BLaER1 treated with 17β-estradiol and CSF1 and Interleukin-3, amounts not matched to agents 10 nM and 100 nM (cell line): ENCODE data around the gene PLPP1.

ENCODE experiments used
- H3K27ac ChIP-seq, 11 experiments: shearing (Covaris generic); formaldehyde crosslinking; 2 replicates each; pipeline ENCODE4 v1.8.1; 2022
- H3K27me3 ChIP-seq, 11 experiments: shearing (Covaris generic); formaldehyde crosslinking; 2 replicates each; pipeline ENCODE4 v1.8.1; 2022
- H3K36me3 ChIP-seq, 11 experiments: shearing (Covaris generic); formaldehyde crosslinking; 2 replicates each; pipeline ENCODE4 v1.8.1; 2022
- H3K4me1 ChIP-seq, 10 experiments: shearing (Covaris generic); formaldehyde crosslinking; 2 replicates each; pipeline ENCODE4 v1.8.1; 2022
- H3K4me2 ChIP-seq, 11 experiments: shearing (Covaris generic); formaldehyde crosslinking; 2 replicates each; pipeline ENCODE4 v1.8.1; 2022
- H3K4me3 ChIP-seq, 10 experiments: shearing (Covaris generic); formaldehyde crosslinking; 2 replicates each; pipeline ENCODE4 v1.8.1; 2022
- H3K9ac ChIP-seq, 11 experiments: shearing (Covaris generic); formaldehyde crosslinking; 2 replicates each; pipeline ENCODE4 v1.8.1; 2022
- H3K9me3 ChIP-seq, 11 experiments: shearing (Covaris generic); formaldehyde crosslinking; replicated peaks in 1 of 11; 2 replicates each; pipeline ENCODE4 v1.8.1; 2022
- H4K20me1 ChIP-seq, 11 experiments: shearing (Covaris generic); formaldehyde crosslinking; 2 replicates each; pipeline ENCODE4 v1.8.1; 2022
- Cebpa-rat ChIP-seq, 11 experiments: shearing (Covaris generic); IDR thresholded peaks; 2 replicates each; pipeline ENCODE4 v1.8.1; 2022

The PLPP1 gene

DNA sequence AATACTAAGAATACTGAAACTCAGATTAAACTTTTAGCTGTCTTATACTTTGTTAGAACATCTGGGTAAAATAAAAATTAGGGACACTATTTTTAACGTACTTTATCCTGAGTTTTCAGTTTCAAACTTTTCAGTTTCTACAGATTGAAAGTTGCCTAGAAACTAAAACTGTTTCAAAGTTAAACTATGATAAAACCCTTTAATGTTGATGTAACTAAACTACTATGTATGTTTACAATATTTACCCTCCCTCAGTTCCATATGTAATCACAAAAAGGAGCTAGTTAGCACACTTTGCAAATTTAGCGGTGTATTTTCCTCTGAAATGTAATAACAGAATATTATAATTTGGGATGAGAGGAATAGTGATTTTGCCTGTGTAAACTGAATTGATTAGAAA lies 121.1 kb downstream of the PLPP1 start:
- Histone ChIP-seq H3K4me1 (peaks cover 0 to 22% (median 9%) of the 10 kb centered on the region in 10 experiments; a peak in 10 of 20 replicates), H3K27ac (no peak overlapping the region), H3K9ac (no peak overlapping the region), H3K4me3 (no peak overlapping the region), H3K36me3 (peaks cover 65 to 100% (median 78%) of the 10 kb centered on the region in 11 experiments), H4K20me1 (peaks cover 0 to 12% (median 0%) of the 10 kb centered on the region in 11 experiments; a peak in 4 of 22 replicates), H3K4me2 (no peak overlapping the region), H3K9me3 (no peaks in the 10 kb centered on the region), H3K27me3 (no peaks in the 10 kb centered on the region)
- no peak for TF ChIP-seq Cebpa-rat (IDR thresholded peaks at IDR 0.05)

DNA sequence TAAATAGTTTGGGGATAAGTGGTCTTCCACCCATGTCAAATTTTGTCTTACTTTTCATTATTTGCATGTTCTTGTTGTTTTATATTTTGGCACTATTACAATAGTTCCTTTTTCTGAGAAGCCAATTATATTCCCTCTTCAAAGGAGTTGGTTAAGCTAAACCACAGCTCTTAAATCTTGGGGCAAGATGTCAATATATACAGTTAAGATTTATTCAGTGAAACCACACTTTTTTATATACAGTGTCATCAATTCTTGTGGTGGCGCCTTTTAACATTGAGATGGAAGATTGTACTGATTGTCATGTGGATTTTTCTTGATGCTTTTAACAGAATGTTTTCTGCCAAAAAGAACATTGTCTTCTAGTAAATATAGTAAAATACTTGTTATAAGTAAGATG lies 122.9 kb downstream of the PLPP1 start:
- no peak overlapping the region for H3K9ac ChIP-seq
- H3K36me3 ChIP-seq, result peaks cover 60 to 100% (median 77%) of the 10 kb centered on the region in 11 experiments
- peaks cover 0 to 22% (median 9%) of the 10 kb centered on the region in 10 experiments; a peak in 10 of 20 replicates for H3K4me1 ChIP-seq
- H3K27me3 ChIP-seq, result no peaks in the 10 kb centered on the region
- no peak for TF ChIP-seq Cebpa-rat (IDR thresholded peaks at IDR 0.05)
- no peaks in the 10 kb centered on the region for H3K9me3 ChIP-seq
- H3K27ac ChIP-seq, result no peak overlapping the region
- H3K4me2 ChIP-seq, result peak overlapping the region in 4 of 11 experiments; percentile 11 to 46 (median 27); a peak in 6 of 22 replicates
- no peak overlapping the region for H3K4me3 ChIP-seq
- H4K20me1 ChIP-seq, result peaks cover 0 to 12% (median 0%) of the 10 kb centered on the region in 11 experiments; a peak in 4 of 22 replicates

DNA sequence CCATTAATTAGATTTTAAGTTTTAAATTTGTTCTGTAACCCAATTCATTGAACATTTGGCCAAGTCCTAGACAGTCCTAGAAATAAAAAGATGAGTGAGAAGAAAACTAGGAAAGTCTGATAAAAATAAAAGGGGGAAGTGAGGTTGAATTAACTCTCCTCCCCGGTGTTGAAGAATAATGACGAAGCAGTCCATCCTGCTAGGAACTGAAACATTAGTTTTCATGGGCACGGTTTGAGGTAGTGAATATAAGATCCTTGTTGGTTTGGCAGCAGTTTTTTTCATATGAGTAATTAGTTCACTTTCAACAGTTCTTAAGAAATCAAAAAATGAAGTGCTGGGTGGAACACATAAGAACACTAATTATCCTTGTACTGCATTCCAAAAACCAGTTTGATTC lies 123.9 kb downstream of the PLPP1 start:
- H3K27ac ChIP-seq, result no peak overlapping the region
- TF ChIP-seq Cebpa-rat (IDR thresholded peaks at IDR 0.05), result no peak
- peaks cover 0 to 22% (median 9%) of the 10 kb centered on the region in 10 experiments; a peak in 10 of 20 replicates for H3K4me1 ChIP-seq
- H3K9ac ChIP-seq, result no peak overlapping the region
- no peaks in the 10 kb centered on the region for H3K9me3 ChIP-seq
- H3K36me3 ChIP-seq, result peaks cover 59 to 100% (median 79%) of the 10 kb centered on the region in 11 experiments
- no peak overlapping the region for H3K4me3 ChIP-seq
- peaks cover 0 to 12% (median 0%) of the 10 kb centered on the region in 11 experiments; a peak in 4 of 22 replicates for H4K20me1 ChIP-seq
- peak overlapping the region in 3 of 11 experiments; percentile 11 to 35 (median 26); a peak in 4 of 22 replicates for H3K4me2 ChIP-seq
- no peaks in the 10 kb centered on the region for H3K27me3 ChIP-seq

DNA sequence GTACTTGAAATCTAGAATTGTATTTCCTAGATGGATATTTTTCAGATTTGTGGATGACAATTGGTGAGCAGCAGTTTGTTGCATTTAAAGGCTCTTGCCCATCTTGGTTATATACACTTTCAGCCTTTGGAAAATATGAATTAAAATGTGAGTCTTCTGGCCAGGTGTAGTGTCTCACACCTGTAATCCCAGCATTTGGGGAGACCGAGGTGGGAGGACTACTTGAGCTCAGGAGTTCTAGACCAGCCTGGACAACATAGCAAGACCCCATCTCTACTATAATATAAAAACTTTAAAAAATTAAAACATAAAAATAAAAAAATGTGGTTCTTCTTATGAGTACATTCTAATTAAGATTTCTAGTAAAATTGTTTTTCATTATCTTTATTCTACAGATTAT lies 125.0 kb downstream of the PLPP1 start:
- Histone ChIP-seq H3K4me3 (no peak overlapping the region), H4K20me1 (peaks cover 0 to 12% (median 0%) of the 10 kb centered on the region in 11 experiments; a peak in 4 of 22 replicates), H3K9ac (no peak overlapping the region), H3K4me2 (no peak overlapping the region), H3K36me3 (peaks cover 59 to 100% (median 79%) of the 10 kb centered on the region in 11 experiments), H3K4me1 (peaks cover 0 to 22% (median 9%) of the 10 kb centered on the region in 10 experiments; a peak in 10 of 20 replicates), H3K27ac (no peak overlapping the region), H3K27me3 (no peaks in the 10 kb centered on the region), H3K9me3 (no peaks in the 10 kb centered on the region)
- no peak for TF ChIP-seq Cebpa-rat (IDR thresholded peaks at IDR 0.05)

DNA sequence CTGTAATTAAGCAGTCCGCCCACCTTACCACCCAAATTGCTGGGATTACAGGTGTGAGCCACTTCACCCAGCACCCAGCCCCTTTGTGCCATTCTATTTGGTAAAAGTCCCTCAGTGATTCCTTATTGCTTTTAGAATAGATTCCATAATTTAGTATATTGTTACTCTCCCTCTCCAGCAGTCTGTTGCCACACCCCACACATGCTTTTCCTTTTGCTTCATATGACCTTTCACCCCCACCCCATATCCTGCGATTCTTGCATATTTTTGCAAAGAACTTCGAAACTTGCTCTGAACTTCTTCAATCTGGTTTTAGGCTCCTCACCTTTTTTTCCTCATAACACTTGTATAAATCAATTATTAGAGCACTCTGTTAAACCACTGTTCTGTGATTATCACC lies 126.8 kb downstream of the PLPP1 start:
- H3K36me3 ChIP-seq, result peaks cover 61 to 100% (median 84%) of the 10 kb centered on the region in 11 experiments
- H3K9me3 ChIP-seq, result no peaks in the 10 kb centered on the region
- no peak for TF ChIP-seq Cebpa-rat (IDR thresholded peaks at IDR 0.05)
- H3K4me2 ChIP-seq, result no peak overlapping the region
- no peak overlapping the region for H3K4me3 ChIP-seq
- no peak overlapping the region for H3K27ac ChIP-seq
- no peak overlapping the region for H3K9ac ChIP-seq
- peaks cover 0 to 12% (median 0%) of the 10 kb centered on the region in 11 experiments; a peak in 5 of 22 replicates for H4K20me1 ChIP-seq
- no peaks in the 10 kb centered on the region for H3K27me3 ChIP-seq
- peaks cover 0 to 22% (median 9%) of the 10 kb centered on the region in 10 experiments; a peak in 10 of 20 replicates for H3K4me1 ChIP-seq

DNA sequence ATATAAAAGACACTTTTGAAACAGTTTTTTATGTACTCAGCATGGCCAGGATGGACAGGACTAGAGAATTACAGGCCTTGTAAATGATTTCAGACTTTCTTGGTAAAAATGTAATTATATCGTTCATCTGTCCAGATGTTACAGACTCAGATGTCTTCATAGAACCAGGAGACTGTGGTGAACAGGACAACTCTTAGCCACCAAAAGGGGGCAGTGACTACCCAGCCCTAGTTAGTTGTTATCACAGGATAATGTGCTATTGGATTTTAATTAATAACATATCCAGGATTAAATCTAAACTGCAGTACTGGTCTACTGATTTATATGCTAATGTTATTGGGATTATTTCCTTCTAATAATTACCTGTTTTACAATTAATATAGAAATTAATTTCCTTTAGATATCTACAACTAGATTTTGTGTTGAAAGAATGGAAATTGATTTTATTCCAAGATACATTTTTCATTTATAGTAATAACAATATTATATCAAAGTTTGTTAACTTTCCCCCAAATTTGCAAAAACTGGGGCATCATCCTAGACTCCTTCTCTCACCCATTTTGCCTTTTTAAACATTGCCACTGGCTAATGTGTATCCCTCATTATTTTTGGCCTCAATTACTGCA lies 127.6 kb downstream of the PLPP1 start:
- Histone ChIP-seq H3K9me3 (no peaks in the 10 kb centered on the region), H3K9ac (no peak overlapping the region), H3K4me2 (no peak overlapping the region), H3K36me3 (peaks cover 61 to 100% (median 87%) of the 10 kb centered on the region in 11 experiments), H3K27ac (no peak overlapping the region), H3K4me3 (no peak overlapping the region), H3K4me1 (peaks cover 0 to 19% (median 8%) of the 10 kb centered on the region in 10 experiments; a peak in 10 of 20 replicates), H3K27me3 (no peaks in the 10 kb centered on the region), H4K20me1 (peaks cover 0 to 12% (median 2%) of the 10 kb centered on the region in 11 experiments; a peak in 7 of 22 replicates)
- TF ChIP-seq Cebpa-rat (IDR thresholded peaks at IDR 0.05), result no peak

DNA sequence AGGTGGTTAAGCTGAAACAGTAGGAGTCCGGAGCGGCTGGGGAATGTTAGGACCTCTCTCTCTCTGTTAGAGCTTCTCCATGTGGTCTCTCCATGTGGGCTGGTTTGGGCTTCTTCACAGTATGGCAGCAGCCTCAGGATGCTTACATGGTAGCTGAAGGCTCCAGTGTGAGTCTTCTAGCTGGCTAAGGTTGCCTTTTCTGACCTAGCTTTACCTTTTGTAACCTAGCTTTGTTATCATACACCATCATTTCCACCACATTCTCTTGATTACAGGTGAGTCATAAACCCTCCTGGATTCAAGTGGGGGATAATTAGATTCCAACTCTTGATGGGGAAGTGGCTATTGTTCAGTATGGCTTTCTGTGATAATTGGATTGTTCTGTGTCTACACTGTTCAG lies 128.5 kb downstream of the PLPP1 start:
- Histone ChIP-seq H3K9ac (no peak overlapping the region), H3K4me1 (peaks cover 0 to 12% (median under 1%) of the 10 kb centered on the region in 10 experiments; a peak in 10 of 20 replicates), H3K4me3 (no peak overlapping the region), H3K4me2 (no peak overlapping the region), H4K20me1 (peaks cover 0 to 8% (median 3%) of the 10 kb centered on the region in 11 experiments; a peak in 7 of 22 replicates), H3K27ac (no peak overlapping the region), H3K36me3 (peaks cover 63 to 100% (median 88%) of the 10 kb centered on the region in 11 experiments), H3K9me3 (no peaks in the 10 kb centered on the region), H3K27me3 (no peaks in the 10 kb centered on the region)
- TF ChIP-seq Cebpa-rat (IDR thresholded peaks at IDR 0.05), result no peak

DNA sequence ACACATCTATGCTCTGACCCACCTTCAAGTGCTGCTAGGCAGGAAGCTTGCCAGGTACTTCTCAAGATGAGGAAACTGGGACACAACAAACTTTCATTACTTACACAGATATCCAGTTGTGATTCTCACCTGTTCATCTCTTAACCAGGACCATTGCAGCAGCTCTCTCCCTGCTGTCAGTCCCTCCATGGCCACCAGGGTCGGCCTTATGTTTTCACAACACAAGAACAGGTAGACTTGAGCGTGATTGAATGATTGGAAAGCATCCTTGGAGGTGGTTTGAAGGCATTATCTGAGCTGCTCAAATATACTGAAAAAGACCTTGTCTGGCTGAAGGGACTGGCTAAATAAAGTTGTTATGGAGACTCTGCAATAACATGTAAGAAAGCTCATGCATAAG lies 132.6 kb downstream of the PLPP1 start:
- TF ChIP-seq Cebpa-rat (IDR thresholded peaks at IDR 0.05), result no peak
- Histone ChIP-seq H3K27me3 (no peaks in the 10 kb centered on the region), H3K9me3 (no peaks in the 10 kb centered on the region), H3K27ac (no peak overlapping the region), H3K4me2 (no peak overlapping the region), H3K4me1 (no peaks in the 10 kb centered on the region), H3K9ac (no peak overlapping the region), H4K20me1 (peaks cover 0 to 8% (median 0%) of the 10 kb centered on the region in 11 experiments; a peak in 3 of 22 replicates), H3K36me3 (peaks cover 90 to 100% (median 97%) of the 10 kb centered on the region in 11 experiments), H3K4me3 (no peak overlapping the region)

DNA sequence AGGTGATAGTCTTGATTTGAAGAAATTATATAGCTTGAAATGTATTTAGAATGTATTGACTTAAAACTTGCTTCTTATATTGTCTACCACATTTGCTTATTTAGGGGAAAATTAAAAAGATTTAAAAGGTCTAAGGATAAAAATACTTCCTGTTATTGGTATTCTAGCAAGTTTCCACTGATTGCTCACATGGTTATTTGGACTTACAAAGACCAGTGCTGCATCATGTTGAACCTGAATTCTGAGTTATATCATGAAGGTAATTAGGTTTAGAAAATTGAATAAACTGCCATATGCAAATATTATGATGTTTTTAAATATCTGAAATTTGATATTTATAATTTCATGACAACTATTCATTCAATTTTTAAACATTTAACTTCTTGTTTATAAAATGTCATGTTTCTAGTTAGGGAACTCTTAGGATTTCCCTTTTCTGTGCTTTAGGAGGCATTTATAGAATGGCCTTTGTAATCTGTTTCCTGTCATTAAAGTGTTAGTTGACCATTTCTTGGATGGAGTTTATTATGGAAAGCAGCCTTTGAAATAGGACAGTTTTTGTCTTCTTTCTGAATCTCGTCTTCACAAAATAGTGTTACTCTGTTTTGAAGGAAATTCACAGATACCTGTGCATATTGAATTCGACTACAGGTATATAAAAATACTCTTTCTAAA lies 141.1 kb downstream of the PLPP1 start:
- Histone ChIP-seq H3K4me1 (no peaks in the 10 kb centered on the region), H3K9me3 (peaks cover 28 to 38% (median 31%) of the 10 kb centered on the region in 11 experiments), H3K36me3 (peaks cover 84 to 100% (median 94%) of the 10 kb centered on the region in 11 experiments), H3K9ac (no peak overlapping the region), H3K27ac (no peak overlapping the region), H3K4me2 (no peak overlapping the region), H4K20me1 (no peaks in the 10 kb centered on the region; a peak in 1 of 22 replicates), H3K27me3 (no peaks in the 10 kb centered on the region), H3K4me3 (no peak overlapping the region)
- no peak for TF ChIP-seq Cebpa-rat (IDR thresholded peaks at IDR 0.05)
